ENCODE results near the gene TPK1.
"Not testable (repeated sequence)": the region's sequence is repeated elsewhere in the genome, so short reads cannot be mapped to it uniquely, and the experiment has no call there.

TPK1 gene

GRCh38 chr7:144726840-144727239, 109.0 kb downstream of the TPK1 start:
- not testable (repeated sequence) for DNase-seq (ENCODE audit: extremely low read depth in 1 of 2, low read depth in 1 of 2)

- DNase-seq (ENCODE audit: extremely low read depth in 1 of 2, low read depth in 1 of 2): no peak
Observed at GRCh38 chr7:144725070-144725469, 110.8 kb downstream of the TPK1 start.

- DNase-seq (ENCODE audit: extremely low read depth in 1 of 2, low read depth in 1 of 2): no peak
Observed at GRCh38 chr7:144723301-144723700, 112.6 kb downstream of the TPK1 start.

- DNase-seq (ENCODE audit: extremely low read depth in 1 of 2, low read depth in 1 of 2): no peak
Observed at GRCh38 chr7:144720710-144721109, 115.1 kb downstream of the TPK1 start.

- no peak for DNase-seq (ENCODE audit: extremely low read depth in 1 of 2, low read depth in 1 of 2)
Observed at GRCh38 chr7:144720149-144720548, 115.7 kb downstream of the TPK1 start.

- no peak for DNase-seq (ENCODE audit: extremely low read depth in 1 of 2, low read depth in 1 of 2)
Observed at GRCh38 chr7:144717720-144718119, 118.1 kb downstream of the TPK1 start.

GRCh38 chr7:144713850-144714249, 122.0 kb downstream of the TPK1 start:
- DNase-seq (ENCODE audit: extremely low read depth in 1 of 2, low read depth in 1 of 2): no peak

- no peak for DNase-seq (ENCODE audit: extremely low read depth in 1 of 2, low read depth in 1 of 2)
Observed at GRCh38 chr7:144710791-144711190, 125.1 kb downstream of the TPK1 start.

GRCh38 chr7:144709066-144709465, 126.8 kb downstream of the TPK1 start:
- DNase-seq (ENCODE audit: extremely low read depth in 1 of 2, low read depth in 1 of 2): no peak

- no peak for DNase-seq (ENCODE audit: extremely low read depth in 1 of 2, low read depth in 1 of 2)
Observed at GRCh38 chr7:144691240-144691639, 144.6 kb downstream of the TPK1 start.

GRCh38 chr7:144682581-144683280, 153.1 kb downstream of the TPK1 start:
- no peak for DNase-seq (ENCODE audit: extremely low read depth in 1 of 2, low read depth in 1 of 2)

GRCh38 chr7:144676492-144676891, 159.4 kb downstream of the TPK1 start:
- no peak for DNase-seq (ENCODE audit: extremely low read depth in 1 of 2, low read depth in 1 of 2)

GRCh38 chr7:144674550-144674949, 161.3 kb downstream of the TPK1 start:
- no peak for DNase-seq (ENCODE audit: extremely low read depth in 1 of 2, low read depth in 1 of 2)

- no peak for DNase-seq (ENCODE audit: extremely low read depth in 1 of 2, low read depth in 1 of 2)
Observed at GRCh38 chr7:144672869-144673268, 163.0 kb downstream of the TPK1 start.

- no peak for DNase-seq (ENCODE audit: extremely low read depth in 1 of 2, low read depth in 1 of 2)
Observed at GRCh38 chr7:144671429-144671828, 164.4 kb downstream of the TPK1 start.

- no peak for DNase-seq (ENCODE audit: extremely low read depth in 1 of 2, low read depth in 1 of 2)
Observed at GRCh38 chr7:144670218-144670617, 165.6 kb downstream of the TPK1 start.

GRCh38 chr7:144668503-144668902, 167.3 kb downstream of the TPK1 start:
- DNase-seq (ENCODE audit: extremely low read depth in 1 of 2, low read depth in 1 of 2): no peak

- DNase-seq (ENCODE audit: extremely low read depth in 1 of 2, low read depth in 1 of 2): no peak
Observed at GRCh38 chr7:144665689-144666381, 170.0 kb downstream of the TPK1 start.

GRCh38 chr7:144659211-144659610, 176.6 kb downstream of the TPK1 start:
- no peak for DNase-seq (ENCODE audit: extremely low read depth in 1 of 2, low read depth in 1 of 2)

- DNase-seq (ENCODE audit: extremely low read depth in 1 of 2, low read depth in 1 of 2): no peak
Observed at GRCh38 chr7:144656965-144657517, 178.8 kb downstream of the TPK1 start.

GRCh38 chr7:144653449-144653848, 182.4 kb downstream of the TPK1 start:
- no peak for DNase-seq (ENCODE audit: extremely low read depth in 1 of 2, low read depth in 1 of 2)

- no peak for DNase-seq (ENCODE audit: extremely low read depth in 1 of 2, low read depth in 1 of 2)
Observed at GRCh38 chr7:144650439-144650838, 185.4 kb downstream of the TPK1 start.

All from activated CD8-positive, alpha-beta memory T cell treated with anti-CD3 and anti-CD28 coated beads for 1 hour (primary cell).